HEK293T (cell line): ENCODE data around the gene EFCAB3.
"Not testable (repeated sequence)": the region's sequence is repeated elsewhere in the genome, so short reads cannot be mapped to it uniquely, and the experiment has no call there.

ENCODE experiments used
- CTCF ChIA-PET: fragments of 350-600 bp; formaldehyde crosslinking; extraction: SDS; loops from one replicate; lab custom pipeline; 2021; ENCODE audit warnings: antibody characterized with exemption, inconsistent platforms; lab: Yijun Ruan, JAX
- POLR2A ChIA-PET: fragments of 350-600 bp; formaldehyde crosslinking; extraction: SDS; loops from one replicate; lab custom pipeline; 2020; ENCODE audit warnings: antibody characterized with exemption, inconsistent platforms; lab: Yijun Ruan, JAX
- DNase-seq: peaks from one replicate; pipeline ENCODE4 v3.0.0; 2012; ENCODE audit warnings: mixed read lengths; ENCODE audit errors: extremely low spot score
- ARNT ChIP-seq: fragments of 450-650 bp; IDR thresholded peaks from 2 replicates; pipeline ENCODE4 v1.6.1; 2017; ENCODE audit warnings: mild to moderate bottlenecking
- BHLHE40 ChIP-seq: fragments of 450-650 bp; IDR thresholded peaks from 2 replicates; pipeline ENCODE4 v1.6.1; 2016; ENCODE audit warnings: mild to moderate bottlenecking, moderate library complexity, borderline replicate concordance
- FOXA1 ChIP-seq: fragments of 450-650 bp; IDR thresholded peaks from 2 replicates; pipeline ENCODE4 v1.6.1; 2016; ENCODE audit warnings: mild to moderate bottlenecking
- FOXM1 ChIP-seq: fragments of 450-650 bp; IDR thresholded peaks from 2 replicates; pipeline ENCODE4 v1.6.1; 2017; ENCODE audit warnings: mild to moderate bottlenecking, borderline replicate concordance
- L3MBTL2 ChIP-seq: fragments of 450-650 bp; conservative IDR thresholded peaks from 2 replicates; pipeline ENCODE4 v1.6.1; 2016; ENCODE audit warnings: mild to moderate bottlenecking
- LEF1 ChIP-seq: fragments of 450-650 bp; IDR thresholded peaks from 2 replicates; pipeline ENCODE4 v1.6.1; 2017; ENCODE audit warnings: mild to moderate bottlenecking, borderline replicate concordance
- NFRKB ChIP-seq: fragments of 450-650 bp; IDR thresholded peaks from 2 replicates; pipeline ENCODE4 v1.6.1; 2016; ENCODE audit warnings: mild to moderate bottlenecking, moderate library complexity
- SP1 ChIP-seq: fragments of 450-650 bp; IDR thresholded peaks from 2 replicates; pipeline ENCODE4 v1.6.1; 2017
- TARDBP ChIP-seq: fragments of 450-650 bp; IDR thresholded peaks from 2 replicates; pipeline ENCODE4 v1.6.1; 2016
- TF ChIP-seq, protein P1 (sequence below): fragments of 450-650 bp; IDR thresholded peaks from 2 replicates; pipeline ENCODE4 v1.6.1; 2016

The EFCAB3 gene

DNA sequence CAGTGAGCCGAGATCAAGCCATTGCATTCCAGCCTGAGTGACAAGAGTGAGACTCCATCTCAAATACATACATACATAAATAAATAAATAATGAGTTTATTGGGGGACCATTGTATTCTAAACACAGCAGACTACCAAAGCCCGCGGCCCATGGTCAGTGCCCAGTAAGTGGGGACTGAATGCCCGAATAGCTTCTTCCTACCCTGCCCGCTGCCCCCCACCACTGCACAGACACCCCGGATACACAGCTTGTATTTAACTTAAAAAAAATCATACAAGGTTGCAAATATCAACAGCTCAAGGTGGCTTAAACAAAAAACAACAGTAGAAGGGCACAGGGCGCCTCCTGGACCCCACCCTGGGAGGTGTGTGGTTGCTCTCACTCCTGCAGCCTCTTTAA is 75.7 kb downstream of the EFCAB3 start:
- CTCF ChIA-PET, result no interaction called here
- TF ChIP-seq TARDBP, result no peak
- no peak for TF ChIP-seq L3MBTL2
- no peak for TF ChIP-seq FOXM1
- TF ChIP-seq, protein P1, sequence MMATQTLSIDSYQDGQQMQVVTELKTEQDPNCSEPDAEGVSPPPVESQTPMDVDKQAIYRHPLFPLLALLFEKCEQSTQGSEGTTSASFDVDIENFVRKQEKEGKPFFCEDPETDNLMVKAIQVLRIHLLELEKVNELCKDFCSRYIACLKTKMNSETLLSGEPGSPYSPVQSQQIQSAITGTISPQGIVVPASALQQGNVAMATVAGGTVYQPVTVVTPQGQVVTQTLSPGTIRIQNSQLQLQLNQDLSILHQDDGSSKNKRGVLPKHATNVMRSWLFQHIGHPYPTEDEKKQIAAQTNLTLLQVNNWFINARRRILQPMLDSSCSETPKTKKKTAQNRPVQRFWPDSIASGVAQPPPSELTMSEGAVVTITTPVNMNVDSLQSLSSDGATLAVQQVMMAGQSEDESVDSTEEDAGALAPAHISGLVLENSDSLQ, result no peak
- TF ChIP-seq NFRKB, result no peak
- TF ChIP-seq FOXA1, result no peak
- no peak for TF ChIP-seq BHLHE40
- TF ChIP-seq SP1, result no peak
- no peak for TF ChIP-seq LEF1
- no peak for TF ChIP-seq ARNT
- POLR2A ChIA-PET, result no interaction called here

DNA sequence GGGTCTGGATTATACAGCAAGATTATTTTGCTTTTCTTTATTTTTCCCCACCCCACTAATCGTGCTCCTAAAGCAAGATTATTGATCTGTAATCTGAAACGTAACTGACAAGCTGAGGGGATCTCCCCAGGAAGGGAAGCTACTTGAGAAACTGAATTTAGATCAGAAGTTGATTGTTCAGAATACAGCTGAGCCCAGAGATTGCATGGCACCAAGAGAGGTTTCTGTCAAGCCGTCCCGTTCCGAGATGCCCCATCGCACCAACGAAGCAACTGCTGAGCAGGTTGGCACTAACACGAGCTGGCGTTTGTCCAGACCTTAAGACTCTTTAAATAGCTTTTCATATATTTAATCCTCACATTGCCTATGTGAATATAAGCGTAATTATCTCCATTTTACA is 78.1 kb downstream of the EFCAB3 start:
- DNase-seq, POLR2A ChIA-PET, CTCF ChIA-PET: not testable (repeated sequence)

More for the DNA sequence above, 75.7 kb downstream of the EFCAB3 start:
- no peak for DNase-seq

DNA sequence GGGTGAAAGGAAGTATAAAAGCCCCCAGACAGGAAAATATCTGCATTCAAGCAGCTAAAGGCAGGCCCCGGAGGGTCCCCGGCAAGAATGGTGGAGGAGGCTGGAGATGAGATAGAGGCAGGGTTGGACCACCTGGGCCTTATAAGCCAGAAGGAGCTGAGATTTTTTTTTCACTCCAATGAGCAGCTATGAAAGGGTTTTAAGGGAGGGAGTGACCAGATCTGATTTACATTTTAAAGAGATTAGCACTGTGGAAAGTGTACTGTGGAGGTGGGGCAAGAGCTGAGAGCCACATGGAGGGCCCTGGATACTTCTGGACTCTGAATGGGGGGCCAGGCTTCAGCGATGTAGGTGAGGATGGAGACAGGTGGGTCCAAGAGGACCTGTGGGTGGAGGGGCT is 84.1 kb downstream of the EFCAB3 start:
- CTCF ChIA-PET, result interaction anchor here (0.6 kb wide), 1 partner anchor 142 kb away, joined by 5 read pairs; no protein-coding TSS in a partner anchor
- DNase-seq, POLR2A ChIA-PET: not testable (repeated sequence)

DNA sequence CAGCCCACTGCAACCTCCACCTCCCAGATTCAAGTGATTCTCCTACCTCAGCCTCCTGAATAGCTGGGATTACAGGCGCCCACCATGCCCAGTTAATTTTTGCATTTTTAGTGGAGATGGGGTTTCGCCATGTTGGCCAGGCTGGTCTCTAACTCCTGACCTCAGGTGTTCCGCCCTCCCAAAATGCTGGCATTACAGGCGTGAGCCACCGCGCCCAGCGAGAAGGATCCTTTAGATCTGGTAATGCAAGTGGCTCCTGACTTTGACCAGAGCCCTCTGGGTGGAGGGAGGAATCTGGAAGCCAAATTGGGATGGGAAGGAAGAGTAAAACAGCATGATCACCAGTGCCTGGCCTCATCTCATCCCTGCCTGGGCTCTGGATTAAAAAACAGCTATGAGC is 84.9 kb downstream of the EFCAB3 start:
- CTCF ChIA-PET, DNase-seq, POLR2A ChIA-PET: not testable (repeated sequence)
